Effector memory CD4-positive, alpha-beta T cell (primary cell): ENCODE results near the gene STK24.

Source experiments
- DNase-seq, 3 donors: peaks; one replicate each; pipeline ENCODE4 v3.0.0-alpha.2; 2020
- H3K27ac ChIP-seq: 2 replicates; pipeline ENCODE4 v1.7.0; 2013; ENCODE audit warnings: mild to moderate bottlenecking, low read length, moderate library complexity; ENCODE audit not compliant: insufficient read depth, poor library complexity, severe bottlenecking
- H3K27me3 ChIP-seq: replicated peaks from 2 replicates; pipeline ENCODE4 v1.7.0; 2013; ENCODE audit warnings: mild to moderate bottlenecking, low read length; ENCODE audit not compliant: insufficient read depth, control insufficient read depth, poor library complexity, severe bottlenecking
- H3K36me3 ChIP-seq: 2 replicates; pipeline ENCODE4 v1.7.0; 2013; ENCODE audit warnings: mild to moderate bottlenecking, low read length, moderate library complexity; ENCODE audit not compliant: control insufficient read depth, insufficient read depth
- H3K4me1 ChIP-seq: 2 replicates; pipeline ENCODE4 v1.7.0; 2013; ENCODE audit warnings: low read length, mild to moderate bottlenecking; ENCODE audit not compliant: control insufficient read depth, insufficient read depth, poor library complexity, severe bottlenecking
- H3K4me3 ChIP-seq: 2 replicates; pipeline ENCODE4 v1.7.0; 2013; ENCODE audit warnings: low read length, low read depth, mild to moderate bottlenecking; ENCODE audit not compliant: insufficient read depth, poor library complexity, severe bottlenecking
- H3K9me3 ChIP-seq: 2 replicates; pipeline ENCODE4 v1.7.0; 2013; ENCODE audit warnings: mild to moderate bottlenecking, low read length, moderate library complexity; ENCODE audit not compliant: control insufficient read depth

The STK24 gene

DNA sequence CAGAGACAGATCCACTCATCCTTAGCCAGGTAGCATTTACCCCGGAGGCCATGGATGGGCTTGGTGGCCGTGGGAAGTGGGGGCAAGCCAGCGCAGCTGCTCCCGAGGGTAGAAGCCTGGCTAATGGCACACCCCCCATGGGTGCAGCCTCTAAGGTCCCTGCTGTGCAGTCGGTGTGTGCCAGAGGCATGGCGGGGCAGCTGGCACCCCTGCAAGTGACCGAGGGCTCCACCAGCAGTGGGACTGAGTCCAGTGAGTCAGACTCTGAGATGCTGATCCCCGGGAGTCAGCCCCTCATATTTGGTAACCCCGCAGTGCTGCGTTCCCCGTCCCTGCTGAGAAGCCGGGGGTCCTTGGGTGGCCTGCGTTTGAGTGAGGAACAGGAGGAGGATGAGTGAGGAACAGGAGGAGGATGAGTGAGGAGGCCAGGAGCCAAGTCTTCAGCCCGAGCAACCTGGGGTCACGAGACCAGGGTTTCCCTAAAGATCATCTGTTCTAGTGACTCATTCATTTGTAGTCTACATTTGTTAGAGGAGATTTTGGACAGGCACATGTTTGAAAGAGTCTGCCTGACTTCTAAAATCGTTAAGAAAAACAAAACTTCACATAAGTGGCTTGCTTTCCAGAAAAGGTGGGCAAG, 180.7 kb downstream of the STK24 start:
- no peaks in the 10 kb centered on the region for H3K36me3 ChIP-seq
- H3K4me3 ChIP-seq, result no peak overlapping the region
- H3K9me3 ChIP-seq, result no peaks in the 10 kb centered on the region
- H3K27me3 ChIP-seq, result no peaks in the 10 kb centered on the region
- no peaks in the 10 kb centered on the region for H3K4me1 ChIP-seq
- no peak overlapping the region for H3K27ac ChIP-seq
- no peak for DNase-seq
